H9 (cell line): ENCODE results near the gene AASS. TPM values are rescaled to one million over a fixed set of nuclear protein-coding genes. Genes with fewer than 3 reads are reported as not detected.

Experiments
- DNase-seq: peaks from one replicate; pipeline ENCODE4 v3.0.0-alpha.2; 2017
- H2AFZ ChIP-seq: one replicate; pipeline ENCODE4 v1.6.1; 2013; ENCODE audit warnings: mild to moderate bottlenecking, low read length, control low read depth, moderate library complexity
- H2AK5ac ChIP-seq: 2 replicates; pipeline ENCODE4 v1.6.1; 2013; ENCODE audit warnings: low read length, control low read depth, mixed read lengths; ENCODE audit not compliant: insufficient read length
- H2BK120ac ChIP-seq: one replicate; pipeline ENCODE4 v1.6.1; 2013; ENCODE audit warnings: low read depth, mild to moderate bottlenecking, low read length, control low read depth, inconsistent platforms; ENCODE audit not compliant: poor library complexity, severe bottlenecking
- H2BK12ac ChIP-seq: 2 replicates; pipeline ENCODE4 v1.6.1; 2013; ENCODE audit warnings: low read length, control low read depth, mixed read lengths, low read depth; ENCODE audit not compliant: insufficient read length
- H2BK15ac ChIP-seq: 2 replicates; pipeline ENCODE4 v1.6.1; 2013; ENCODE audit warnings: low read depth, low read length, control low read depth
- H2BK20ac ChIP-seq: one replicate; pipeline ENCODE4 v1.6.1; 2013; ENCODE audit warnings: low read depth, mild to moderate bottlenecking, low read length, control low read depth, inconsistent platforms; ENCODE audit not compliant: poor library complexity, severe bottlenecking
- H2BK5ac ChIP-seq: 2 replicates; pipeline ENCODE4 v1.6.1; 2013; ENCODE audit warnings: low read length, control low read depth, mixed read lengths; ENCODE audit not compliant: insufficient read length
- H3K14ac ChIP-seq: 2 replicates; pipeline ENCODE4 v1.6.1; 2013; ENCODE audit warnings: low read length, control low read depth; ENCODE audit not compliant: insufficient read depth
- H3K18ac ChIP-seq: 2 replicates; pipeline ENCODE4 v1.6.1; 2013; ENCODE audit warnings: low read depth, mild to moderate bottlenecking, mixed read lengths, low read length, control low read depth; ENCODE audit not compliant: insufficient read length
- H3K23ac ChIP-seq: 2 replicates; pipeline ENCODE4 v1.6.1; 2013; ENCODE audit warnings: low read length, control low read depth, mixed read lengths, low read depth; ENCODE audit not compliant: insufficient read length
- H3K23me2 ChIP-seq: 2 replicates; pipeline ENCODE4 v1.6.1; 2013; ENCODE audit warnings: low read depth, mild to moderate bottlenecking, mixed read lengths, low read length, control low read depth; ENCODE audit not compliant: insufficient read length, poor library complexity, severe bottlenecking
- H3K27ac ChIP-seq: 2 replicates; pipeline ENCODE4 v1.5.1; 2013; ENCODE audit warnings: low read length, control low read depth, mixed read lengths, low read depth; ENCODE audit not compliant: insufficient read length
- H3K27me3 ChIP-seq: 2 replicates; pipeline ENCODE4 v1.6.1; 2013; ENCODE audit warnings: low read length, control low read depth, inconsistent platforms; ENCODE audit not compliant: insufficient read depth
- H3K4ac ChIP-seq: 2 replicates; pipeline ENCODE4 v1.6.1; 2013; ENCODE audit warnings: low read depth, mild to moderate bottlenecking, control low read depth, inconsistent platforms, low read length, moderate library complexity
- H3K4me1 ChIP-seq: 2 replicates; pipeline ENCODE4 v1.6.1; 2013; ENCODE audit warnings: low read length, control low read depth, inconsistent platforms; ENCODE audit not compliant: insufficient read depth
- H3K4me2 ChIP-seq: 2 replicates; pipeline ENCODE4 v1.6.1; 2013; ENCODE audit warnings: low read length, control low read depth, mixed read lengths; ENCODE audit not compliant: insufficient read length, insufficient read depth
- H3K56ac ChIP-seq: 2 replicates; pipeline ENCODE4 v1.6.1; 2013; ENCODE audit warnings: low read depth, mild to moderate bottlenecking, mixed read lengths, low read length, control low read depth; ENCODE audit not compliant: insufficient read length
- H3K79me1 ChIP-seq: 2 replicates; pipeline ENCODE4 v1.6.1; 2013; ENCODE audit warnings: low read depth, mild to moderate bottlenecking, moderate library complexity, low read length, control low read depth, inconsistent platforms; ENCODE audit not compliant: insufficient read depth, poor library complexity, severe bottlenecking
- H3K79me2 ChIP-seq: 2 replicates; pipeline ENCODE4 v1.6.1; 2013; ENCODE audit warnings: low read length, control low read depth, inconsistent platforms; ENCODE audit not compliant: insufficient read depth
- H3K9ac ChIP-seq: 2 replicates; pipeline ENCODE4 v1.6.1; 2013; ENCODE audit warnings: low read length, control low read depth, mixed read lengths; ENCODE audit not compliant: insufficient read length; ENCODE audit errors: extremely low read depth
- H3K9me3 ChIP-seq: one replicate; pipeline ENCODE4 v1.6.1; 2013; ENCODE audit warnings: low read depth, low read length, inconsistent platforms; ENCODE audit not compliant: control insufficient read depth
- H3T11ph ChIP-seq: one replicate; pipeline ENCODE4 v1.6.1; 2013; ENCODE audit warnings: mild to moderate bottlenecking, low read length, control low read depth, inconsistent platforms
- H4K20me1 ChIP-seq: one replicate; pipeline ENCODE4 v1.6.1; 2013; ENCODE audit not compliant: control insufficient read depth, insufficient read length, insufficient read depth
- H4K5ac ChIP-seq: 2 replicates; pipeline ENCODE4 v1.6.1; 2013; ENCODE audit warnings: low read depth, mild to moderate bottlenecking, mixed read lengths, low read length, control low read depth; ENCODE audit not compliant: insufficient read length
- H4K8ac ChIP-seq: replicated peaks from 2 replicates; pipeline ENCODE4 v1.6.1; 2013; ENCODE audit warnings: low read length, control low read depth, mixed read lengths, low read depth; ENCODE audit not compliant: insufficient read length
- H4K91ac ChIP-seq: 2 replicates; pipeline ENCODE4 v1.6.1; 2013; ENCODE audit warnings: low read depth, mild to moderate bottlenecking, moderate library complexity, mixed read lengths, low read length, control low read depth; ENCODE audit not compliant: insufficient read length
- H3K27ac Mint-ChIP-seq, 3 experiments: 2 replicates in 2 of 3; 3 replicates in 1 of 3; pipeline ENCODE4 v1.8.0; 2020 to 2021; ENCODE audit warnings: mixed read lengths in 3 of 3, mild to moderate bottlenecking in 1 of 3, moderate library complexity in 1 of 3
- H3K27me3 Mint-ChIP-seq: 2 replicates; pipeline ENCODE4 v1.8.0; 2021; ENCODE audit warnings: low read depth, mild to moderate bottlenecking, moderate library complexity, mixed read lengths
- H3K36me3 Mint-ChIP-seq, 3 experiments: 2 replicates in 2 of 3; 3 replicates in 1 of 3; pipeline ENCODE4 v1.8.0; 2020 to 2021; ENCODE audit warnings: low read depth in 3 of 3, mixed read lengths in 3 of 3; ENCODE audit not compliant: insufficient read depth in 1 of 3
- H3K4me1 Mint-ChIP-seq, 2 experiments: 2 replicates each; pipeline ENCODE4 v1.8.0; 2020; ENCODE audit warnings: mixed read lengths in 2 of 2
- H3K4me3 Mint-ChIP-seq, 2 experiments: 2 replicates in 1 of 2; 3 replicates in 1 of 2; pipeline ENCODE4 v1.8.0; 2020 to 2021; ENCODE audit warnings: mild to moderate bottlenecking in 2 of 2, mixed read lengths in 2 of 2, moderate library complexity in 1 of 2
- H3K9me3 Mint-ChIP-seq, 2 experiments: 2 replicates in 1 of 2; 3 replicates in 1 of 2; pipeline ENCODE4 v1.8.0; 2020; ENCODE audit warnings: mild to moderate bottlenecking in 2 of 2, mixed read lengths in 2 of 2, moderate library complexity in 1 of 2
- WGBS: extraction: QIAGEN DNeasy Blood & Tissue Kit; methylation state at CpG from one replicate; pipeline ENCODE4 v1.1.7; 2013; ENCODE audit warnings: missing lambda C conversion rate, low lambda C conversion rate, mixed read lengths; ENCODE audit not compliant: insufficient read length; ENCODE audit errors: extremely low coverage; 5-methylcytosine and 5-hydroxymethylcytosine counted together
- total RNA-seq: library from RNA; stranded (reverse); gene quantifications from 2 replicates; pipeline ENCODE4 v1.2.1, GENCODE V29; 2021
- TF ChIP-seq, protein P1 (sequence below): fragments of 200-600 bp; sonication (generic); conservative IDR thresholded peaks from 3 replicates; pipeline ENCODE4 v1.8.0; 2021; ENCODE audit warnings: antibody characterized with exemption, mild to moderate bottlenecking

The AASS gene
- total RNA-seq, 1 experiment from 2014 or later, result 398 TPM

DNA sequence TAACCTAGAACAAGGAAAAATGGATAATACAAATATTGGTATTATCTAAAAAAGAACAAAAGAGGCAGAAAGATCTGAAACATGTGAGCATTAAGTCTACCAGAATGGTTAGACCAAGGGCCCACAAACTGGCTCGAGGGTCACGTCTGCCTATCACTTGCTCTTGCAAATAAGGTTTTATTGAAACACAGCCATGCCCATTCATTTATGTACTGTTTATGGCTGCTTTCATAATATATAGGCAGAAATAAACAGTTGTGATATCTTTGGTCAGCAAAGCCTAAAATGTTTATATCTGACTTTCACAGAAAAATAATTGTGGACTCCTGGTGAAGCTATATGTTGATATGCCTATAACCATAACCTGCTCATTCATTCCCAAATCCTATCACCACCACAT, 71.8 kb downstream of the AASS start:
- Mint-ChIP-seq H3K36me3 (peaks cover 27 to 37% (median 33%) of the 10 kb centered on the region in 3 experiments; a peak in 6 of 7 replicates), H3K4me3 (no peak overlapping the region), H3K4me1 (peaks cover 9 to 10% of the 10 kb centered on the region in 2 experiments), H3K27ac (no peak overlapping the region; a peak in 1 of 7 replicates), H3K27me3 (0 out of 2 replicates have a peak, but pooled peaks cover 1% of the 10 kb centered on the region), H3K9me3 (no peaks in the 10 kb centered on the region)
- no peak for DNase-seq
- Histone ChIP-seq H3K9me3 (no peaks in the 10 kb centered on the region), H3K4ac (no peak overlapping the region), H3K4me1 (no peaks in the 10 kb centered on the region), H4K91ac (no peak overlapping the region), H3K18ac (no peak overlapping the region), H4K8ac (no peak overlapping the region), H4K20me1 (no peaks in the 10 kb centered on the region), H2BK15ac (no peak overlapping the region), H2AFZ (no peak overlapping the region), H3K56ac (no peak overlapping the region), H3K27me3 (no peaks in the 10 kb centered on the region), H3T11ph (no peak overlapping the region), H2BK5ac (no peak overlapping the region), H2BK20ac (no peak overlapping the region), H3K23ac (no peak overlapping the region), H3K79me1 (no peaks in the 10 kb centered on the region), H2AK5ac (no peak overlapping the region), H2BK12ac (no peak overlapping the region), H3K79me2 (no peaks in the 10 kb centered on the region), H3K27ac (no peak overlapping the region), H3K23me2 (no peaks in the 10 kb centered on the region), H2BK120ac (no peak overlapping the region), H4K5ac (no peak overlapping the region), H3K4me2 (no peak overlapping the region), H3K14ac (no peak overlapping the region), H3K9ac (no peak overlapping the region)
- TF ChIP-seq, protein P1, sequence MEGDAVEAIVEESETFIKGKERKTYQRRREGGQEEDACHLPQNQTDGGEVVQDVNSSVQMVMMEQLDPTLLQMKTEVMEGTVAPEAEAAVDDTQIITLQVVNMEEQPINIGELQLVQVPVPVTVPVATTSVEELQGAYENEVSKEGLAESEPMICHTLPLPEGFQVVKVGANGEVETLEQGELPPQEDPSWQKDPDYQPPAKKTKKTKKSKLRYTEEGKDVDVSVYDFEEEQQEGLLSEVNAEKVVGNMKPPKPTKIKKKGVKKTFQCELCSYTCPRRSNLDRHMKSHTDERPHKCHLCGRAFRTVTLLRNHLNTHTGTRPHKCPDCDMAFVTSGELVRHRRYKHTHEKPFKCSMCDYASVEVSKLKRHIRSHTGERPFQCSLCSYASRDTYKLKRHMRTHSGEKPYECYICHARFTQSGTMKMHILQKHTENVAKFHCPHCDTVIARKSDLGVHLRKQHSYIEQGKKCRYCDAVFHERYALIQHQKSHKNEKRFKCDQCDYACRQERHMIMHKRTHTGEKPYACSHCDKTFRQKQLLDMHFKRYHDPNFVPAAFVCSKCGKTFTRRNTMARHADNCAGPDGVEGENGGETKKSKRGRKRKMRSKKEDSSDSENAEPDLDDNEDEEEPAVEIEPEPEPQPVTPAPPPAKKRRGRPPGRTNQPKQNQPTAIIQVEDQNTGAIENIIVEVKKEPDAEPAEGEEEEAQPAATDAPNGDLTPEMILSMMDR, result no peak
- no CpG with 5 or more reads among the region's 2 CpGs for WGBS
